Mucosa of descending colon (tissue), 3 donors: Measurements from ENCODE around the gene RAP1A. TPM values are rescaled to one million over a fixed set of nuclear protein-coding genes. Genes with fewer than 3 reads are reported as not detected.

ENCODE experiments used
- ATAC-seq: fragments of 200-7000 bp; cut with Tn5 transposase; one replicate; pipeline ENCODE4 v1.9.1; 2020; ENCODE audit warnings: mild to moderate bottlenecking, moderate library complexity
- DNase-seq, 3 donors: peaks; one replicate each; pipeline ENCODE4 v3.0.0-alpha.2; 2020
- H3K36me3 ChIP-seq: fragments of 200-600 bp; one replicate; pipeline ENCODE4 v1.8.0; 2021; ENCODE audit warnings: low read depth, mild to moderate bottlenecking
- H3K4me1 ChIP-seq: fragments of 200-600 bp; one replicate; pipeline ENCODE4 v1.8.0; 2021; ENCODE audit warnings: low read depth, mild to moderate bottlenecking
- H3K4me3 ChIP-seq: fragments of 200-600 bp; one replicate; pipeline ENCODE4 v1.8.0; 2021; ENCODE audit warnings: mild to moderate bottlenecking
- H3K9me3 ChIP-seq: fragments of 200-600 bp; one replicate; pipeline ENCODE4 v1.8.0; 2021; ENCODE audit warnings: mild to moderate bottlenecking
- intact Hi-C, 2 donors: fragments of 100-400 bp; cut with DNase I in 1 of 2; cut with micrococcal nuclease in 1 of 2; formaldehyde crosslinking; loops; one replicate each; pipeline versions ENCODE4 v1.11.0 to v1.11.1; 2022; cut with DNase I, micrococcal nuclease
- total RNA-seq, 3 donors: library from RNA; stranded (reverse); fragmentation: NEBNext Ultra II Directional in 2 of 3; extraction: Animal tissue kit (Norgen Biotek cat#: 25700) in 2 of 3; gene quantifications; one replicate each; pipeline versions ENCODE4 v1.2.1 to v1.2.4, GENCODE V29; 2021 to 2023
- TF ChIP-seq, protein P1 (sequence below): fragments of 200-600 bp; IDR thresholded peaks from one replicate; pipeline ENCODE4 v1.8.0; 2022; ENCODE audit warnings: antibody characterized with exemption, mild to moderate bottlenecking
- donor health status: DM: no; HTN: no; CAD: no; lungs with moderate emphysema.
- donor health status: DM: no; HTN: no; CAD: no.
- donor health status: DM: no; HTN: yes; CAD: no.

Gene RAP1A
- total RNA-seq, 3 donors from 2014 or later = 84.4 to 272 (median 95.4) TPM

DNA sequence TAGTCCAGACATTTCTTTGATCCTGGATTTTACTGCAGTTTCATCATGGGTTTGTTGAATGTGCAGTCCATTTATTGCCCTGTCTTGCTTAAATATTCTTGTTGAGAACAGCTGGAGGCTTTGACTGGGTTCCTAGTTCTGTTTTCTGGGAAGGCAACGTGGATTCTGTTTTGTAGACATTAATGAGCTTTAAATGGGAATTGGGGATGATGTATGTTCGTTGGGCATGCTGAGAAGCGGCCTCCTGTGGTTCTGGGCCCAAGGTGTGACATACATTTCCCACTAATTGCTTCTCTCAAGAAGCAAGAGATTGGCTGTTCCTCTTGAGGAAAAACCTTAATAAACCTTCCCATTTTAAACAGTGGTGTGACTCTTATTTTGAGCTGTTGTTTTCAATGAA is 96.7 kb downstream of the RAP1A start:
- TF ChIP-seq, protein P1, sequence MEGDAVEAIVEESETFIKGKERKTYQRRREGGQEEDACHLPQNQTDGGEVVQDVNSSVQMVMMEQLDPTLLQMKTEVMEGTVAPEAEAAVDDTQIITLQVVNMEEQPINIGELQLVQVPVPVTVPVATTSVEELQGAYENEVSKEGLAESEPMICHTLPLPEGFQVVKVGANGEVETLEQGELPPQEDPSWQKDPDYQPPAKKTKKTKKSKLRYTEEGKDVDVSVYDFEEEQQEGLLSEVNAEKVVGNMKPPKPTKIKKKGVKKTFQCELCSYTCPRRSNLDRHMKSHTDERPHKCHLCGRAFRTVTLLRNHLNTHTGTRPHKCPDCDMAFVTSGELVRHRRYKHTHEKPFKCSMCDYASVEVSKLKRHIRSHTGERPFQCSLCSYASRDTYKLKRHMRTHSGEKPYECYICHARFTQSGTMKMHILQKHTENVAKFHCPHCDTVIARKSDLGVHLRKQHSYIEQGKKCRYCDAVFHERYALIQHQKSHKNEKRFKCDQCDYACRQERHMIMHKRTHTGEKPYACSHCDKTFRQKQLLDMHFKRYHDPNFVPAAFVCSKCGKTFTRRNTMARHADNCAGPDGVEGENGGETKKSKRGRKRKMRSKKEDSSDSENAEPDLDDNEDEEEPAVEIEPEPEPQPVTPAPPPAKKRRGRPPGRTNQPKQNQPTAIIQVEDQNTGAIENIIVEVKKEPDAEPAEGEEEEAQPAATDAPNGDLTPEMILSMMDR = no peak
- Histone ChIP-seq H3K4me1 (no peaks in the 10 kb centered on the region), H3K9me3 (no peaks in the 10 kb centered on the region), H3K4me3 (no peak overlapping the region), H3K36me3 (no peaks in the 10 kb centered on the region)
- intact Hi-C loops = loop anchor here in 1 of 2 donors (10.0 kb wide), 1 partner anchor 48 kb away; no protein-coding TSS in a partner anchor
- ATAC-seq (no peak), DNase-seq (no peak)

DNA sequence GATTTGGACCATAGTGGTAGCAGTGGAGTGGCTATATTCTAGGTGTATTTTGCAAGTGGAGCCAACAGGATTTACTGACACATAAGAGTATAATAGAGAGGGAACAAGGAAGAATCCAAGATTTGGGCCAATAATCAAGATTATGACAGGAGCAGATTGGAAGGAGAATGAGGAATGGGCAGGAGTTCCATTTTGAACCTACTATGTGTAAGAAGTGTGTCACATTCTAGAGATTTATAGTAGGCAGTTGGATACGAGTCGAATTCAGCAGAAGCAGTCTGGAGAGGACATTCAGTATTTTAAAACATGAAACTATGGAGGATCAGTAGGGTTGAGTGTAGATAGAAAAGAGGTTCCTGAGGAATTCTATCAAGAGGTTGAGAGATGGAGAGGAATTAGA is 97.9 kb downstream of the RAP1A start:
- Histone ChIP-seq H3K36me3 (no peaks in the 10 kb centered on the region), H3K9me3 (no peaks in the 10 kb centered on the region), H3K4me3 (no peak overlapping the region), H3K4me1 (peaks cover 2% of the 10 kb centered on the region)
- DNase-seq = no peak
- no peak for ATAC-seq
- intact Hi-C loops = loop anchor here in 1 of 2 donors (10.0 kb wide), 1 partner anchor 47 kb away; no protein-coding TSS in a partner anchor
- TF ChIP-seq, protein P1 = no peak

DNA sequence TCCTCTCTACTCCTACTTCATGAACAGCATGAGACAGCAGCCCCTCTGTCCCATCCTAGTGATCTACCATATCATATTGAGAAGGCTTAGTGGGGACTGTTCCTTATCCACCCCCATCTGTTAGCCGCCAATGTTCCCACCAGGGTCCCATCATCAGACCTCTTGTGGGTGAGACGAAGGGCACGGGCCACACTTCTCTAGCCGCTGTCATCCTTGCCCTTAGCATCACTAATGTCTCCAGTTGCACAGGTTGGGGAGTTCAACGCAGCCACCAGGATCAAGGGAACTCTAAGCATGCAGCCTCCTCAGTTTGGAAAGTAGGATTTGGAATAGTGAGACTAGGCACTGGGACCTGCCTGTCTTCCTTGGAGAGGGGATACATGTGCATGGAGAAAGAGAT is 99.5 kb downstream of the RAP1A start:
- peaks cover 2% of the 10 kb centered on the region for H3K4me1 ChIP-seq
- intact Hi-C loops = loop anchor here in 1 of 2 donors (10.0 kb wide), 1 partner anchor 46 kb away; no protein-coding TSS in a partner anchor

DNA sequence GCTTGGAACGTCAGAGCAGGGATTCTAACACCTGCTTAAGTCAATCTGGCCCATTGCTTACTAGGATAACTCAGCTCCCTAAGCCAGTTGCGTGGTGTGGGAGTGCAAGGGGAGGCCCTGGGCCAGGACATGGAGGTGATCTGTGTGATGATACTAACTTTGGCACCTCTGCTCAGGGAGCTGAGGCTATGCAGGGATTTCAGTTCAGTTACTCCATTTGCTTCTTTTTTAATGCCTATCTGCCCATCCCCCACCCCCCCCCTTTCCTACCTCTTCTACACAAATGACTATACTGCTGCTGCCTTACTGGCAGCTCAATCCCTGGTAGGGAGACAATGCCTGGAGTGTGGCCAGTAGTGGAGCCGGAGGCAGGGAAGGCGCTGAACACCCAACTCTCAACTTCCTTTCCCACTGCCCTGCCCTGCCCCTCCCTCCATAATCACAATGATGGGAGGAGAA is 100.1 kb downstream of the RAP1A start:
- no peak overlapping the region for H3K4me3 ChIP-seq
- peak in 1 of 3 donors; percentile 51 for DNase-seq
- no peaks in the 10 kb centered on the region for H3K36me3 ChIP-seq
- intact Hi-C loops = loop anchor here in 1 of 2 donors (10.0 kb wide), 1 partner anchor 45 kb away; no protein-coding TSS in a partner anchor
- TF ChIP-seq, protein P1 = no peak
- peak; percentile 44 for ATAC-seq
- no peaks in the 10 kb centered on the region for H3K9me3 ChIP-seq
- peaks cover 2% of the 10 kb centered on the region for H3K4me1 ChIP-seq

More for the DNA sequence above, 99.5 kb downstream of the RAP1A start:
- no peaks in the 10 kb centered on the region for H3K9me3 ChIP-seq
- no peak overlapping the region for H3K4me3 ChIP-seq
- no peaks in the 10 kb centered on the region for H3K36me3 ChIP-seq
- TF ChIP-seq, protein P1 = no peak
- DNase-seq (no peak), ATAC-seq (no peak)

DNA sequence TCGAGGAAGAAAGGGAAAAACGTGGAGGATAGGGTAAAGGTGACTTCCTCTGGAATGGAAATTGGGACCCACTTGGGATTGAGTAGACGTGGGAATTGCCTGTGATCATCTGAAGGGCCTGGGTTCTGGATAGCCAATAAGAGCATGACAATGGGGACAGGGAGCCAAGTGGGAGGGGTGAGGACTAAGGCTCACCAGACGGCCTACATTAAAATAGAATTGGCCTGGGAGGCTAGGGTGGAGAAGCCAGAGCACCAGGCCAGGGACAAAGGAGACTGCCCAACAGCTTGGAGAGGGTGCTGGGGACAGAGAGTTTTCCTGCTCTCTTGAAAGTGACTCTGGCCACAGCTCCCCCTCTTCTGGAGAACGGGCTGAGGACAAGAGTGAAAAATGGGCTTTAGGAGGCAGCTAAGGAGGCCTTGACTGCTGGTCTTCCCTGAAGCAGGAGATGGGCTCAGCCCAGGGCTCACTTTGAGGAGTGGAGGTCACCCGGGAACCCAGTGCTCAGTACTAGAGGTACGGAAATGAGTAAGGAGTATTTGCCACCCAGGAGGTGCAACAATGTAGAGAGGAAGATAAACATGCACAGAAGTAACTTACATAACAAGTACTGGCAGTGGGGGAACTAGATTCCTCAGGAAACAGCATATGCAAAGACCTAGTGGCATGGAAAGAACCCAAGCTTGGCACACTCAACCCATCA is 100.8 kb downstream of the RAP1A start:
- TF ChIP-seq, protein P1 = no peak
- Histone ChIP-seq H3K36me3 (no peaks in the 10 kb centered on the region), H3K4me1 (peaks cover 2% of the 10 kb centered on the region), H3K9me3 (no peaks in the 10 kb centered on the region), H3K4me3 (no peak overlapping the region)
- intact Hi-C loops = no loop called here
- DNase-seq = no peak
- peak; percentile 11 for ATAC-seq
